MG63 (cell line): ENCODE results near the gene ATRN. TPM values are rescaled to one million over a fixed set of nuclear protein-coding genes. Genes with fewer than 3 reads are reported as not detected.
"Not testable (repeated sequence)": the region's sequence is repeated elsewhere in the genome, so short reads cannot be mapped to it uniquely, and the experiment has no call there.

Experiments
- DNase-seq: peaks from one replicate; pipeline ENCODE4 v3.0.0-alpha.2; 2020
- H3K27me3 ChIP-seq: fragments of 250-450 bp; sonication (Bioruptor Pico); 2 replicates; pipeline ENCODE4 v1.5.1; 2020; ENCODE audit warnings: mild to moderate bottlenecking, moderate library complexity
- H3K36me3 ChIP-seq: fragments of 250-450 bp; sonication (Bioruptor Pico); 2 replicates; pipeline ENCODE4 v1.5.1; 2020; ENCODE audit warnings: mild to moderate bottlenecking, moderate library complexity
- H3K4me3 ChIP-seq: fragments of 250-450 bp; sonication (Bioruptor Pico); 2 replicates; pipeline ENCODE4 v1.5.1; 2020; ENCODE audit warnings: mild to moderate bottlenecking, moderate library complexity
- H3K9me3 ChIP-seq: fragments of 250-450 bp; sonication (Bioruptor Pico); 2 replicates; pipeline ENCODE4 v1.5.1; 2020; ENCODE audit warnings: mild to moderate bottlenecking, moderate library complexity
- total RNA-seq: library from RNA; depleted of rRNA; stranded (reverse); fragments of >200 nt; shearing (Covaris generic); gene quantifications from 2 replicates; pipeline ENCODE4 v1.2.3, GENCODE V29; 2014; ENCODE audit warnings: low replicate concordance; rRNA removed

The ATRN gene
- 6.6 and 7.1 TPM in 2 replicates for total RNA-seq

GRCh38 chr20:3470627-3471396 lies at the start of gene ATRN:
Gene ATRN (plus strand): TSS chr20:3471018. CDS start chr20:3471108, 90 bp downstream.
- peak; percentile 91 for DNase-seq
- peak within 1 kb of the TSS; percentile 75 for H3K4me3 ChIP-seq
- H3K27me3 ChIP-seq: no peaks in the 10 kb centered on the region
- no peaks in the 10 kb centered on the region for H3K36me3 ChIP-seq
- H3K9me3 ChIP-seq: no peaks in the 10 kb centered on the region

- H3K36me3 ChIP-seq: no peaks in the 10 kb centered on the region
- H3K4me3 ChIP-seq: no peak overlapping the region
- DNase-seq: no peak
- no peaks in the 10 kb centered on the region for H3K27me3 ChIP-seq
- H3K9me3 ChIP-seq: no peaks in the 10 kb centered on the region
Measured at GRCh38 chr20:3421985-3422384, 48.8 kb upstream of the ATRN start.

GRCh38 chr20:3423126-3423525 lies 47.7 kb upstream of the ATRN start:
- DNase-seq: no peak
- H3K36me3 ChIP-seq: no peaks in the 10 kb centered on the region
- H3K27me3 ChIP-seq: no peaks in the 10 kb centered on the region
- no peaks in the 10 kb centered on the region for H3K9me3 ChIP-seq
- no peak overlapping the region for H3K4me3 ChIP-seq

GRCh38 chr20:3426766-3427165 lies 44.1 kb upstream of the ATRN start:
- H3K27me3 ChIP-seq, H3K4me3 ChIP-seq, DNase-seq, H3K36me3 ChIP-seq, H3K9me3 ChIP-seq: not testable (repeated sequence)

- H3K4me3 ChIP-seq: no peak overlapping the region
- no peaks in the 10 kb centered on the region for H3K27me3 ChIP-seq
- no peak for DNase-seq
- H3K9me3 ChIP-seq: no peaks in the 10 kb centered on the region
- no peaks in the 10 kb centered on the region for H3K36me3 ChIP-seq
Measured at GRCh38 chr20:3430376-3431069, 40.3 kb upstream of the ATRN start.

- Histone ChIP-seq H3K9me3 (no peaks in the 10 kb centered on the region), H3K4me3 (no peak overlapping the region), H3K27me3 (no peaks in the 10 kb centered on the region), H3K36me3 (no peaks in the 10 kb centered on the region)
- peak; percentile 5 for DNase-seq
Measured at GRCh38 chr20:3431109-3431508, 39.7 kb upstream of the ATRN start.

- Histone ChIP-seq H3K4me3 (no peak overlapping the region), H3K36me3 (no peaks in the 10 kb centered on the region), H3K9me3 (no peaks in the 10 kb centered on the region), H3K27me3 (no peaks in the 10 kb centered on the region)
- no peak for DNase-seq
Measured at GRCh38 chr20:3432844-3433243, 38.0 kb upstream of the ATRN start.

- H3K4me3 ChIP-seq: no peak overlapping the region
- H3K36me3 ChIP-seq: no peaks in the 10 kb centered on the region
- DNase-seq: no peak
- no peaks in the 10 kb centered on the region for H3K27me3 ChIP-seq
- H3K9me3 ChIP-seq: no peaks in the 10 kb centered on the region
Measured at GRCh38 chr20:3433744-3434143, 37.1 kb upstream of the ATRN start.

GRCh38 chr20:3434232-3434631 lies 36.6 kb upstream of the ATRN start:
- H3K36me3 ChIP-seq: no peaks in the 10 kb centered on the region
- no peaks in the 10 kb centered on the region for H3K9me3 ChIP-seq
- H3K27me3 ChIP-seq: no peaks in the 10 kb centered on the region
- H3K4me3 ChIP-seq: no peak overlapping the region
- DNase-seq: no peak

GRCh38 chr20:3436864-3437574 lies 33.8 kb upstream of the ATRN start:
- Histone ChIP-seq H3K36me3 (no peaks in the 10 kb centered on the region), H3K4me3 (no peak overlapping the region), H3K27me3 (no peaks in the 10 kb centered on the region), H3K9me3 (no peaks in the 10 kb centered on the region)
- no peak for DNase-seq

- H3K4me3 ChIP-seq: no peak overlapping the region
- no peaks in the 10 kb centered on the region for H3K27me3 ChIP-seq
- DNase-seq: no peak
- H3K9me3 ChIP-seq: no peaks in the 10 kb centered on the region
- no peaks in the 10 kb centered on the region for H3K36me3 ChIP-seq
Measured at GRCh38 chr20:3446779-3447178, 24.0 kb upstream of the ATRN start.

- DNase-seq: no peak
- no peaks in the 10 kb centered on the region for H3K27me3 ChIP-seq
- H3K9me3 ChIP-seq: no peaks in the 10 kb centered on the region
- H3K36me3 ChIP-seq: no peaks in the 10 kb centered on the region
- no peak overlapping the region for H3K4me3 ChIP-seq
Measured at GRCh38 chr20:3447321-3447720, 23.5 kb upstream of the ATRN start.

- Histone ChIP-seq H3K4me3 (no peak overlapping the region), H3K9me3 (no peaks in the 10 kb centered on the region), H3K36me3 (no peaks in the 10 kb centered on the region), H3K27me3 (no peaks in the 10 kb centered on the region)
- no peak for DNase-seq
Measured at GRCh38 chr20:3449319-3449718, 21.5 kb upstream of the ATRN start.

- Histone ChIP-seq H3K27me3 (no peaks in the 10 kb centered on the region), H3K9me3 (no peaks in the 10 kb centered on the region), H3K36me3 (no peaks in the 10 kb centered on the region), H3K4me3 (no peak overlapping the region)
- DNase-seq: no peak
Measured at GRCh38 chr20:3452136-3452535, 18.7 kb upstream of the ATRN start.

GRCh38 chr20:3452690-3453089 lies 18.1 kb upstream of the ATRN start:
- Histone ChIP-seq H3K36me3 (no peaks in the 10 kb centered on the region), H3K27me3 (no peaks in the 10 kb centered on the region), H3K9me3 (no peaks in the 10 kb centered on the region), H3K4me3 (no peak overlapping the region)
- no peak for DNase-seq

GRCh38 chr20:3454831-3455230 lies 16.0 kb upstream of the ATRN start:
- no peak for DNase-seq

GRCh38 chr20:3456648-3457047 lies 14.2 kb upstream of the ATRN start:
- Histone ChIP-seq H3K9me3 (no peaks in the 10 kb centered on the region), H3K36me3 (no peaks in the 10 kb centered on the region), H3K27me3 (no peaks in the 10 kb centered on the region), H3K4me3 (no peak overlapping the region)
- DNase-seq: no peak

More at GRCh38 chr20:3454831-3455230, 16.0 kb upstream of the ATRN start:
- Histone ChIP-seq H3K27me3 (no peaks in the 10 kb centered on the region), H3K36me3 (no peaks in the 10 kb centered on the region), H3K9me3 (no peaks in the 10 kb centered on the region), H3K4me3 (no peak overlapping the region)
